ENCODE data around the gene LMO7. TPM values are rescaled to one million over a fixed set of nuclear protein-coding genes. Genes with fewer than 3 reads are reported as not detected.

LMO7 gene
- total and polyA plus RNA-seq, 4 donors, result 17.5 to 69.6 (median 38.2) TPM

DNA sequence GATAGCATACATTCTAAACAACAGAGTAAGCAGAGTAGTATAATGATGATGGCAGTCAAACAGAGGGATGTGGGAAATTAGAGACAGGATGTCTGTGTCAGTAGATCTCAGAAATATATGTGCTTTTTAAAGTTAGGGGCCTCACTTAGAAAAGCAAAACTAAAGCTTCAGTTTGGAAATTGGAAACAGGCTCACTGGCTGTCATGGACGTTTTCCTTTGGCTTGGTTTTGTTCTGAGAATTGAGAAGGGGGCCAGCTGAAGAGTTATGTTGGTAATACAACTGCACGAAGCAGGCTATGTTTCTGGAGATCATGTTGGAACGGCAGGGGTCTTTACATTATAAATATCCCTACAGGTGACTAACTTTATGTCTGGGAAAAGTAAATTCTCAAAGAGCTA, 261.3 kb downstream of the LMO7 start:
- TF ChIP-seq, protein P1, sequence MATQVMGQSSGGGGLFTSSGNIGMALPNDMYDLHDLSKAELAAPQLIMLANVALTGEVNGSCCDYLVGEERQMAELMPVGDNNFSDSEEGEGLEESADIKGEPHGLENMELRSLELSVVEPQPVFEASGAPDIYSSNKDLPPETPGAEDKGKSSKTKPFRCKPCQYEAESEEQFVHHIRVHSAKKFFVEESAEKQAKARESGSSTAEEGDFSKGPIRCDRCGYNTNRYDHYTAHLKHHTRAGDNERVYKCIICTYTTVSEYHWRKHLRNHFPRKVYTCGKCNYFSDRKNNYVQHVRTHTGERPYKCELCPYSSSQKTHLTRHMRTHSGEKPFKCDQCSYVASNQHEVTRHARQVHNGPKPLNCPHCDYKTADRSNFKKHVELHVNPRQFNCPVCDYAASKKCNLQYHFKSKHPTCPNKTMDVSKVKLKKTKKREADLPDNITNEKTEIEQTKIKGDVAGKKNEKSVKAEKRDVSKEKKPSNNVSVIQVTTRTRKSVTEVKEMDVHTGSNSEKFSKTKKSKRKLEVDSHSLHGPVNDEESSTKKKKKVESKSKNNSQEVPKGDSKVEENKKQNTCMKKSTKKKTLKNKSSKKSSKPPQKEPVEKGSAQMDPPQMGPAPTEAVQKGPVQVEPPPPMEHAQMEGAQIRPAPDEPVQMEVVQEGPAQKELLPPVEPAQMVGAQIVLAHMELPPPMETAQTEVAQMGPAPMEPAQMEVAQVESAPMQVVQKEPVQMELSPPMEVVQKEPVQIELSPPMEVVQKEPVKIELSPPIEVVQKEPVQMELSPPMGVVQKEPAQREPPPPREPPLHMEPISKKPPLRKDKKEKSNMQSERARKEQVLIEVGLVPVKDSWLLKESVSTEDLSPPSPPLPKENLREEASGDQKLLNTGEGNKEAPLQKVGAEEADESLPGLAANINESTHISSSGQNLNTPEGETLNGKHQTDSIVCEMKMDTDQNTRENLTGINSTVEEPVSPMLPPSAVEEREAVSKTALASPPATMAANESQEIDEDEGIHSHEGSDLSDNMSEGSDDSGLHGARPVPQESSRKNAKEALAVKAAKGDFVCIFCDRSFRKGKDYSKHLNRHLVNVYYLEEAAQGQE (IDR thresholded peaks at IDR 0.05), result no peak
- TF ChIP-seq HNF4A (conservative IDR thresholded peaks at IDR 0.05), result no peak
- TF ChIP-seq, protein P2, sequence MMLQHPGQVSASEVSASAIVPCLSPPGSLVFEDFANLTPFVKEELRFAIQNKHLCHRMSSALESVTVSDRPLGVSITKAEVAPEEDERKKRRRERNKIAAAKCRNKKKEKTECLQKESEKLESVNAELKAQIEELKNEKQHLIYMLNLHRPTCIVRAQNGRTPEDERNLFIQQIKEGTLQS (IDR thresholded peaks at IDR 0.05), result no peak
- no peak for TF ChIP-seq HNF4G (IDR thresholded peaks at IDR 0.05)
- TF ChIP-seq RAD21 (IDR thresholded peaks at IDR 0.05), result no peak
- TF ChIP-seq TAF1 (conservative IDR thresholded peaks at IDR 0.05), result no peak
- TF ChIP-seq SP1 (IDR thresholded peaks at IDR 0.05), result no peak
- TF ChIP-seq MAX (IDR thresholded peaks at IDR 0.05), result no peak
- TF ChIP-seq GABPA (IDR thresholded peaks at IDR 0.05 in 1 of 2, conservative IDR thresholded peaks at IDR 0.05 in 1 of 2), result no peak
- no peak for TF ChIP-seq FOXA1 (IDR thresholded peaks at IDR 0.05)
- TF ChIP-seq NR2F2 (IDR thresholded peaks at IDR 0.05), result no peak
- no peak for TF ChIP-seq RXRA (IDR thresholded peaks at IDR 0.05)
- no peak for TF ChIP-seq ZBTB33 (IDR thresholded peaks at IDR 0.05)
- TF ChIP-seq, protein P3, sequence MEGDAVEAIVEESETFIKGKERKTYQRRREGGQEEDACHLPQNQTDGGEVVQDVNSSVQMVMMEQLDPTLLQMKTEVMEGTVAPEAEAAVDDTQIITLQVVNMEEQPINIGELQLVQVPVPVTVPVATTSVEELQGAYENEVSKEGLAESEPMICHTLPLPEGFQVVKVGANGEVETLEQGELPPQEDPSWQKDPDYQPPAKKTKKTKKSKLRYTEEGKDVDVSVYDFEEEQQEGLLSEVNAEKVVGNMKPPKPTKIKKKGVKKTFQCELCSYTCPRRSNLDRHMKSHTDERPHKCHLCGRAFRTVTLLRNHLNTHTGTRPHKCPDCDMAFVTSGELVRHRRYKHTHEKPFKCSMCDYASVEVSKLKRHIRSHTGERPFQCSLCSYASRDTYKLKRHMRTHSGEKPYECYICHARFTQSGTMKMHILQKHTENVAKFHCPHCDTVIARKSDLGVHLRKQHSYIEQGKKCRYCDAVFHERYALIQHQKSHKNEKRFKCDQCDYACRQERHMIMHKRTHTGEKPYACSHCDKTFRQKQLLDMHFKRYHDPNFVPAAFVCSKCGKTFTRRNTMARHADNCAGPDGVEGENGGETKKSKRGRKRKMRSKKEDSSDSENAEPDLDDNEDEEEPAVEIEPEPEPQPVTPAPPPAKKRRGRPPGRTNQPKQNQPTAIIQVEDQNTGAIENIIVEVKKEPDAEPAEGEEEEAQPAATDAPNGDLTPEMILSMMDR (IDR thresholded peaks at IDR 0.05; ENCODE audit: low read depth, low read length, missing input control), result no peak
- 57% methylated on average over 3 of the region's 3 CpGs for WGBS
- H3K36me3 ChIP-seq (ENCODE audit: control insufficient read depth in 4 of 4, insufficient read depth in 3 of 4, low read depth in 1 of 4, low read length in 3 of 4), result no peaks in the 10 kb centered on the region
- no peak overlapping the region for H3K4me3 ChIP-seq (ENCODE audit: low read depth in 1 of 3, low read length in 3 of 3)
- no peak for DNase-seq (ENCODE audit: low spot score)
- H3K27me3 ChIP-seq (ENCODE audit: control insufficient read depth in 4 of 4, insufficient read depth in 4 of 4, low read length in 3 of 4), result no peaks in the 10 kb centered on the region
- H3K4me1 ChIP-seq (ENCODE audit: control insufficient read depth in 4 of 4, insufficient read depth in 4 of 4, low read length in 3 of 4), result no peaks in the 10 kb centered on the region
- no peak overlapping the region for H3K9ac ChIP-seq (ENCODE audit: low read depth in 1 of 2, low read length in 2 of 2)
- H3K27ac ChIP-seq (ENCODE audit: low read depth in 1 of 2, low read length in 2 of 2), result no peak overlapping the region
- H3K9me3 ChIP-seq (ENCODE audit: control insufficient read depth in 4 of 4, low read length in 3 of 4), result peaks cover 0 to 5% (median 0%) of the 10 kb centered on the region in 4 donors

GRCh38 chr13:75901501-75901900, 265.4 kb downstream of the LMO7 start:
- no peak for TF ChIP-seq RXRA (IDR thresholded peaks at IDR 0.05)
- no peak for TF ChIP-seq SP1 (IDR thresholded peaks at IDR 0.05)
- no peak for TF ChIP-seq HNF4G (IDR thresholded peaks at IDR 0.05)
- no peak for TF ChIP-seq FOXA1 (IDR thresholded peaks at IDR 0.05)
- TF ChIP-seq, protein P2 (IDR thresholded peaks at IDR 0.05), result no peak
- no peak for TF ChIP-seq FOXA2 (IDR thresholded peaks at IDR 0.05)
- TF ChIP-seq HNF4A (conservative IDR thresholded peaks at IDR 0.05), result no peak
- no peak for TF ChIP-seq ZBTB33 (IDR thresholded peaks at IDR 0.05)
- WGBS, result 69% methylated on average over 2 of the region's 2 CpGs

More at GRCh38 chr13:75901501-75901900, 265.4 kb downstream of the LMO7 start:
- H3K9ac ChIP-seq (ENCODE audit: low read depth in 1 of 2, low read length in 2 of 2), result no peak overlapping the region
- H3K36me3 ChIP-seq (ENCODE audit: control insufficient read depth in 4 of 4, insufficient read depth in 3 of 4, low read depth in 1 of 4, low read length in 3 of 4), result no peaks in the 10 kb centered on the region
- no peak overlapping the region for H3K27ac ChIP-seq (ENCODE audit: low read depth in 1 of 2, low read length in 2 of 2)
- H3K27me3 ChIP-seq (ENCODE audit: control insufficient read depth in 4 of 4, insufficient read depth in 4 of 4, low read length in 3 of 4), result peaks cover 0 to 3% (median 0%) of the 10 kb centered on the region in 4 donors
- DNase-seq (ENCODE audit: low spot score), result no peak
- H3K9me3 ChIP-seq (ENCODE audit: control insufficient read depth in 4 of 4, low read length in 3 of 4), result peaks cover 0 to 5% (median 0%) of the 10 kb centered on the region in 4 donors
- H3K4me3 ChIP-seq (ENCODE audit: low read depth in 1 of 3, low read length in 3 of 3), result no peak overlapping the region
- H3K4me1 ChIP-seq (ENCODE audit: control insufficient read depth in 4 of 4, insufficient read depth in 4 of 4, low read length in 3 of 4), result no peaks in the 10 kb centered on the region
